SW480 (cell line): Measurements from ENCODE around the gene PLEKHM2.
"Not testable (repeated sequence)": the region's sequence is repeated elsewhere in the genome, so short reads cannot be mapped to it uniquely, and the experiment has no call there.

Experiments used
- DNase-seq: peaks from one replicate; pipeline ENCODE4 v3.0.0-alpha.2; 2016; ENCODE audit warnings: low spot score

PLEKHM2 gene

GRCh38 chr1:15676688-15677661, 7.1 kb upstream of the PLEKHM2 start:
- no peak for DNase-seq

GRCh38 chr1:15678578-15678977, 5.5 kb upstream of the PLEKHM2 start:
- peak; percentile 74 for DNase-seq

- no peak for DNase-seq
Observed at GRCh38 chr1:15680131-15680530, 4.0 kb upstream of the PLEKHM2 start.

GRCh38 chr1:15680561-15681348, 3.4 kb upstream of the PLEKHM2 start:
- peak; percentile 22 for DNase-seq

- no peak for DNase-seq
Observed at GRCh38 chr1:15681349-15682292, 2.5 kb upstream of the PLEKHM2 start.

- DNase-seq = no peak
Observed at GRCh38 chr1:15682936-15683341, 1.2 kb upstream of the PLEKHM2 start.

GRCh38 chr1:15683345-15684039, 628 bp upstream of the PLEKHM2 start:
- no peak for DNase-seq

- no peak for DNase-seq
Observed at GRCh38 chr1:15684468-15685291, 560 bp downstream of the PLEKHM2 start.

- DNase-seq = no peak
Observed at GRCh38 chr1:15685820-15686219, 1.7 kb downstream of the PLEKHM2 start.

- no peak for DNase-seq
Observed at GRCh38 chr1:15687446-15687845, 3.3 kb downstream of the PLEKHM2 start.

GRCh38 chr1:15690317-15690716, 6.2 kb downstream of the PLEKHM2 start:
- DNase-seq = no peak

GRCh38 chr1:15691434-15692032, 7.4 kb downstream of the PLEKHM2 start:
- no peak for DNase-seq

- DNase-seq = no peak
Observed at GRCh38 chr1:15692121-15692682, 8.1 kb downstream of the PLEKHM2 start.

- no peak for DNase-seq
Observed at GRCh38 chr1:15693371-15693770, 9.3 kb downstream of the PLEKHM2 start.

GRCh38 chr1:15696956-15697521, 12.9 kb downstream of the PLEKHM2 start:
- DNase-seq = no peak

- no peak for DNase-seq
Observed at GRCh38 chr1:15698201-15698600, 14.1 kb downstream of the PLEKHM2 start.

GRCh38 chr1:15699321-15699720, 15.2 kb downstream of the PLEKHM2 start:
- DNase-seq = not testable (repeated sequence)

- no peak for DNase-seq
Observed at GRCh38 chr1:15700508-15700907, 16.4 kb downstream of the PLEKHM2 start.

GRCh38 chr1:15701784-15702183, 17.7 kb downstream of the PLEKHM2 start:
- no peak for DNase-seq
